SU-DHL-6 (cell line): ENCODE measurements around the gene LAPTM5.

ENCODE experiments used
- H2AFZ ChIP-seq: fragments of 200-600 bp; sonication (generic); 2 replicates; pipeline ENCODE4 v1.6.1; 2014; ENCODE audit warnings: low read depth, mild to moderate bottlenecking, moderate library complexity, mixed read lengths, antibody characterized with exemption, low read length; ENCODE audit not compliant: severe bottlenecking
- H3F3A ChIP-seq: fragments of 200-600 bp; shearing (Covaris generic); 2 replicates; pipeline ENCODE4 v1.6.0; 2016; ENCODE audit warnings: antibody characterized with exemption, mild to moderate bottlenecking; ENCODE audit not compliant: insufficient read depth
- H3K27ac ChIP-seq: fragments of 200-600 bp; sonication (generic); 2 replicates; pipeline ENCODE4 v1.5.1; 2016; ENCODE audit warnings: low read depth, mild to moderate bottlenecking, low read length, moderate library complexity, mixed read lengths
- H3K27me3 ChIP-seq: fragments of 200-600 bp; sonication (generic), shearing (Covaris generic); 2 replicates; pipeline ENCODE4 v1.6.0; 2014; ENCODE audit warnings: mild to moderate bottlenecking, low read length
- H3K36me3 ChIP-seq: fragments of 200-600 bp; sonication (generic); 2 replicates; pipeline ENCODE4 v1.6.1; 2014; ENCODE audit warnings: mild to moderate bottlenecking, low read length, mixed read lengths
- H3K4me2 ChIP-seq: fragments of 300-600, 200-600 bp; shearing (Covaris generic), sonication (generic); 2 replicates; pipeline ENCODE4 v1.6.0; 2014; ENCODE audit warnings: low read length, low read depth, mild to moderate bottlenecking; ENCODE audit not compliant: poor library complexity, severe bottlenecking
- H3K4me3 ChIP-seq: fragments of 200-600 bp; sonication (generic); 2 replicates; pipeline ENCODE4 v1.5.1; 2014; ENCODE audit warnings: antibody characterized with exemption, low read length, mild to moderate bottlenecking, mixed read lengths; ENCODE audit not compliant: insufficient read depth, poor library complexity, severe bottlenecking
- H3K79me2 ChIP-seq: fragments of 200-600 bp; sonication (generic); 2 replicates; pipeline ENCODE4 v1.6.1; 2014; ENCODE audit warnings: mild to moderate bottlenecking, low read length, moderate library complexity; ENCODE audit not compliant: insufficient read depth
- H3K9ac ChIP-seq: fragments of 200-600 bp; sonication (generic); 2 replicates; pipeline ENCODE4 v1.7.0; 2014; ENCODE audit warnings: mild to moderate bottlenecking, low read length
- H3K9me2 ChIP-seq: fragments of 200-600 bp; sonication (generic); replicated peaks from 2 replicates; pipeline ENCODE4 v1.6.1; 2014; ENCODE audit warnings: low read length; ENCODE audit not compliant: insufficient read depth
- H3K9me3 ChIP-seq: fragments of 200-600 bp; sonication (generic); 2 replicates; pipeline ENCODE4 v1.6.1; 2014; ENCODE audit warnings: low read length, mixed read lengths; ENCODE audit not compliant: insufficient read depth
- H4K20me1 ChIP-seq: fragments of 200-600 bp; sonication (generic); 2 replicates; pipeline ENCODE4 v1.6.1; 2014; ENCODE audit warnings: low read depth, mild to moderate bottlenecking, antibody characterized with exemption, low read length, moderate library complexity, mixed read lengths
- EZH2phosphoT487 ChIP-seq: fragments of 200-600 bp; sonication (generic), shearing (Covaris generic); conservative IDR thresholded peaks from 2 replicates; pipeline ENCODE4 v1.6.1; 2018; ENCODE audit warnings: mild to moderate bottlenecking, antibody characterized with exemption, low read length, moderate library complexity, mixed read lengths
- TF ChIP-seq, protein P1 (sequence below): fragments of 200-600 bp; sonication (generic); IDR thresholded peaks from one replicate; pipeline ENCODE4 v1.5.1; 2017; ENCODE audit warnings: antibody characterized with exemption, mild to moderate bottlenecking, low read length, moderate library complexity; ENCODE audit not compliant: insufficient read depth, poor library complexity, severe bottlenecking

Gene LAPTM5

DNA sequence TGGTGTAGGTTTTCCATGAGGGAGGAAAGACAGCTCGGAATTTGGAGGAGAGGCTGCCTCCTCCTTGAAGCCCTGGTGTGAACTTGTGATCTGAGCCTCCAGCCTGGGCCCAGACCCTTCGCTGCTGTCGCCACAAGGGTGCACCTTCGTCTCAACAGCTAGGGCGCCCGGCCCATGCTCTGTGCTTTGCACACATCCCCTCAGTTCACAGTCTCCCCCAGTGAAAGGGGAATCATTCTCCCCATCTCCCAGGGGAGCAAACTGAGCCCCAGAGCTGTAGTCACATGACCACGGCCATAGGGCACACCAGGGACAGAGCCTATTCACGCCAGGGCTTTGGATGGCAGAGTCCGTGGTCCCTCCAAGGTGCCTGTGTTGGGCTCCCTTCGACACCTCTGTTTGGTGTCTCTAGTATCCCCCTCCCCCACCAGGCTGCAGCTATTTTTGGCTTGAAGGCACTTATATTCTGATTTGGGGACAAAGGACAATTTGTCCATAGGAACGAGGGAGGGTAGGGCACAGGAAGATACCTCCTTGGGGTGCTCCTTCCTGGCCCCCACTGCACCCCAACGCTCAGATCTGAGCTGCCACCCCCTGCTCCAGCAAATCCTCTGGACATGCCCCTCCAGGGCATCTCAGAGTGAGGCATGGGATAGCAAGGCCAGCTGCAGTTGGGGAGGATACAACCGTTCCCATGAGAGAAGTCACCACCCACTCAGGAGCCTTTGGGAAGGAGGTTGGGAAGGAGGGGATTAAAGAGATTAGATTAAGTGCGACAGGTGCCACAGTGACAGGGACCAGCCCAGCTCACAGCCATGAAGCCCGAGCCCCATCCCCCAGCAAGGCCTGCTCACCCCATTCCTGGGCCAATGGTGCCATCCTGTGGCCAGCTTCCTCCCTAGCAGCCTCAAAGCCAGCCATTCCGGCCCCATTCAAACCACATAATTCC, 49.9 kb downstream of the LAPTM5 start:
- no peak overlapping the region for H3K4me3 ChIP-seq
- H3K9me3 ChIP-seq, result no peaks in the 10 kb centered on the region
- TF ChIP-seq, protein P1, sequence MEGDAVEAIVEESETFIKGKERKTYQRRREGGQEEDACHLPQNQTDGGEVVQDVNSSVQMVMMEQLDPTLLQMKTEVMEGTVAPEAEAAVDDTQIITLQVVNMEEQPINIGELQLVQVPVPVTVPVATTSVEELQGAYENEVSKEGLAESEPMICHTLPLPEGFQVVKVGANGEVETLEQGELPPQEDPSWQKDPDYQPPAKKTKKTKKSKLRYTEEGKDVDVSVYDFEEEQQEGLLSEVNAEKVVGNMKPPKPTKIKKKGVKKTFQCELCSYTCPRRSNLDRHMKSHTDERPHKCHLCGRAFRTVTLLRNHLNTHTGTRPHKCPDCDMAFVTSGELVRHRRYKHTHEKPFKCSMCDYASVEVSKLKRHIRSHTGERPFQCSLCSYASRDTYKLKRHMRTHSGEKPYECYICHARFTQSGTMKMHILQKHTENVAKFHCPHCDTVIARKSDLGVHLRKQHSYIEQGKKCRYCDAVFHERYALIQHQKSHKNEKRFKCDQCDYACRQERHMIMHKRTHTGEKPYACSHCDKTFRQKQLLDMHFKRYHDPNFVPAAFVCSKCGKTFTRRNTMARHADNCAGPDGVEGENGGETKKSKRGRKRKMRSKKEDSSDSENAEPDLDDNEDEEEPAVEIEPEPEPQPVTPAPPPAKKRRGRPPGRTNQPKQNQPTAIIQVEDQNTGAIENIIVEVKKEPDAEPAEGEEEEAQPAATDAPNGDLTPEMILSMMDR, result peak; percentile 53
- no peak for TF ChIP-seq EZH2phosphoT487
- H3K79me2 ChIP-seq, result no peaks in the 10 kb centered on the region
- H3K9ac ChIP-seq, result no peak overlapping the region
- no peaks in the 10 kb centered on the region for H3F3A ChIP-seq
- H3K36me3 ChIP-seq, result no peaks in the 10 kb centered on the region
- no peaks in the 10 kb centered on the region for H4K20me1 ChIP-seq
- H3K4me2 ChIP-seq, result no peak overlapping the region
- H3K27ac ChIP-seq, result no peak overlapping the region
- no peaks in the 10 kb centered on the region for H3K27me3 ChIP-seq
- H2AFZ ChIP-seq, result no peak overlapping the region
- H3K9me2 ChIP-seq, result no peaks in the 10 kb centered on the region

DNA sequence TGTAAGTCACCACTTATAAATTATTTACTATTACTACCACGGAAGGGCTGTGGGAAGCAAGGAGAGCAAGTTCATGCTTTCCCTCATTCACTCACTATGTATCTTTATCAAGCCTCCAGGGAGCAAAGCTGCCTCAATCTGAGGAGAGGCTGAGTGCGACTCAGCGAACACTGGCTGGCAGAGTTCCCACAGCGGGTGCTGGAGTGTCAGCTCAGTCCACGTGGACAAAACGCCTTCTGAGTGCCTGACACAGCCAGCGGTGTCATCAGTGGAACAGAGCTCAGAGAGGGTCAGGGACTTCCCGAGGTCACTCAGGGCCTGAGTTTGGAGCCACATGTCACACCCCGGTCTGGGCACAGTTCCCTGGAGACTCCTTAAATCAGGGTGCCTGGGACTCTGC, 51.0 kb downstream of the LAPTM5 start:
- H3K9ac ChIP-seq, result no peak overlapping the region
- no peaks in the 10 kb centered on the region for H3K9me2 ChIP-seq
- TF ChIP-seq EZH2phosphoT487, result no peak
- TF ChIP-seq, protein P1, result no peak
- H3F3A ChIP-seq, result no peaks in the 10 kb centered on the region
- H3K27me3 ChIP-seq, result no peaks in the 10 kb centered on the region
- H3K4me3 ChIP-seq, result no peak overlapping the region
- H4K20me1 ChIP-seq, result no peaks in the 10 kb centered on the region
- H2AFZ ChIP-seq, result no peak overlapping the region
- no peaks in the 10 kb centered on the region for H3K36me3 ChIP-seq
- H3K27ac ChIP-seq, result no peak overlapping the region
- H3K79me2 ChIP-seq, result no peaks in the 10 kb centered on the region
- no peaks in the 10 kb centered on the region for H3K9me3 ChIP-seq
- H3K4me2 ChIP-seq, result no peak overlapping the region

GRCh38 chr1:30705698-30706097, 51.9 kb downstream of the LAPTM5 start:
- Histone ChIP-seq H3K4me2 (no peak overlapping the region), H3K9me2 (no peaks in the 10 kb centered on the region), H3K9ac (no peak overlapping the region)

More at GRCh38 chr1:30705698-30706097, 51.9 kb downstream of the LAPTM5 start:
- Histone ChIP-seq H3K9me3 (no peaks in the 10 kb centered on the region), H3K36me3 (no peaks in the 10 kb centered on the region), H3K4me3 (no peak overlapping the region), H3F3A (no peaks in the 10 kb centered on the region), H2AFZ (no peak overlapping the region), H3K27ac (no peak overlapping the region), H3K27me3 (no peaks in the 10 kb centered on the region), H4K20me1 (no peaks in the 10 kb centered on the region), H3K79me2 (no peaks in the 10 kb centered on the region)
- TF ChIP-seq EZH2phosphoT487, result no peak
- TF ChIP-seq, protein P1, result no peak
